Measurements from ENCODE around the gene ESPN.
A peak's percentile ranks its signal among the peaks of the same experiment; 100 is the strongest.
"Not testable (repeated sequence)": the region's sequence is repeated elsewhere in the genome, so short reads cannot be mapped to it uniquely, and the experiment has no call there.

The ESPN gene

DNA sequence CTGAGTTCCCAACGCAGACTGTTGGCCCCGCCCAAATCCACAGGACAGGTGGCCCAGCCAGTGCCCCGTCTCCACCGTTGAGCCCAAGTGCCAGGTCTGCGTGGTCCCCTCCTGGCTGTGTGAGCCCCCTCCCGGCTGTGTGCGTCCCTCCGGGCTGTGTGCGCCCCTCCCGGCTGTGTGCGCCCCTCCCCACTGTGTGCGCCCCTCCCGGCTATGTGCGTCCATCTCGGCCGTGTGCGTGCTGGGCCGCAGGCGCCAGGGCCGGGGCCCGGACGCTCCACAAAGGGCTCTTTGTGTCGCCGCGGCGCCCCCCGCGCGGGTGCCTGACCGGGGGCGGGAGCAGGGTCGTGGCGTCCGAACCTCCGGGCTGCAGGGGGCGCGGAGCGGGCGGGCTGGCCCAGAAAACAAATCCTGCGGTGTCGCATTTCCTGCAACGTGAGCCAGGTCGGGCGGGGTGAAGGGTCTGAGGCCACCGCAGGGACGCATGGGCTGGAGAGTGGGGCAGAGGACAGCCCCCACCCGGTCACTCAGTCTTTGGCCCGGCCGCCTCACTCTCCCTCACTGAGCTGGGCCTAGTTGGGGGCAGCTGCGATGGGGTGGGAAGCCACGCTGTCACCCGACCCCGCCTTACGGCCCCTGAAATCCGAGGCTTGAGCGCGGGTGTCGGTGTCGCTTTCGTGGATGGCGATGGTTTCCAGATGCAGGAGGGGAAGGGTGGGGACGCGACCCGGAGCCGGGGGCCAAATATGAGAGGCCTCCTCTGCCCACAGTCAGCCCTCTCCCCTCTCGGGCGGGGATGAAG is 22.6 kb downstream of the ESPN start:
- DNase-seq (ENCODE audit: low read depth, low spot score): no peak

DNA sequence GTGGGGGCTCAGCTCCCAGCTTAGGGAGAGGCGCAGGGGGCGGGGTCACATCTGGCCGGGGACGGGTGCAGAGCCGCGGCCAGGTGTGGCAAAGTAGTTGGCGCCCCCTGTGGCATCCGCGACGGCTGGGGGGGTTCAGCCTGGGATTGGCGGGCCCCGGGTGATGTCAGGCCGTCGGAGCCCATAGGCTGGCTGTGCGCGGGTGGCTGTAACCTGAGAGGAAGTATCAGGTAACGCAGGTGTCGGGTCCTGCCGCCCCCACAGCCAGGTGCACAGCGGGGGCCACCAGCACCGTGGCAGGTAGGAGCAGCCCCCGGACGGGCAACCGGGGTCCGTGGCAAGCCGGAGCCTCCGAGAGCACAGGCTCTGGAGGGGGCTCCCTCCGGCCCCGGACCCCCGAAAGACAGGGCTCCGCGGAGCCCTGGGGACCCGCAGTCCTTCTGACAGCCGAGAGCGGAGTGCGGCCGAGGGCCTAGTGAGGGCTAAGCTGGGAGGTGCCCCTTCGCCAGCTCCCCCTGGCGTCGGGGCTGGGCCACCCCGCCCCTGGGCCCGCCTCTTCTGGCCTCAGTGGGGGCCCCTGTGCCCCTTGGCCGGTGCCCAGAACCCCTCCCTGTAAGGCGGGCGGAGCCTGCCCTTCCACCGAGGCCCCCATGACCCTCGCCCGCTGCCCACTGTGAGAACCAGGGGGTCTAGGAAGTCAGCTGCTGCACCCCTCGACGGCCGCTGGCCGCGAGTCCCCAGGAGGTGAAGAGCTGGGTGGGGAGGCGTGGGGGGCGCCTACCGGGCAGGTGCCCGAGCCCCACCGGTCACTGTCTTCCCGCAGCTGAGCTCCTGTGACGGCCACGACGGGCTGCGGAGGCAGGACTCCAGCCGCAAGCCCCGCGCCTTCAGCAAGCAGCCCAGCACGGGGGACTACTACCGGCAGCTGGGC is 23.5 kb downstream of the ESPN start:
- DNase-seq (ENCODE audit: low read depth, low spot score): no peak

DNA sequence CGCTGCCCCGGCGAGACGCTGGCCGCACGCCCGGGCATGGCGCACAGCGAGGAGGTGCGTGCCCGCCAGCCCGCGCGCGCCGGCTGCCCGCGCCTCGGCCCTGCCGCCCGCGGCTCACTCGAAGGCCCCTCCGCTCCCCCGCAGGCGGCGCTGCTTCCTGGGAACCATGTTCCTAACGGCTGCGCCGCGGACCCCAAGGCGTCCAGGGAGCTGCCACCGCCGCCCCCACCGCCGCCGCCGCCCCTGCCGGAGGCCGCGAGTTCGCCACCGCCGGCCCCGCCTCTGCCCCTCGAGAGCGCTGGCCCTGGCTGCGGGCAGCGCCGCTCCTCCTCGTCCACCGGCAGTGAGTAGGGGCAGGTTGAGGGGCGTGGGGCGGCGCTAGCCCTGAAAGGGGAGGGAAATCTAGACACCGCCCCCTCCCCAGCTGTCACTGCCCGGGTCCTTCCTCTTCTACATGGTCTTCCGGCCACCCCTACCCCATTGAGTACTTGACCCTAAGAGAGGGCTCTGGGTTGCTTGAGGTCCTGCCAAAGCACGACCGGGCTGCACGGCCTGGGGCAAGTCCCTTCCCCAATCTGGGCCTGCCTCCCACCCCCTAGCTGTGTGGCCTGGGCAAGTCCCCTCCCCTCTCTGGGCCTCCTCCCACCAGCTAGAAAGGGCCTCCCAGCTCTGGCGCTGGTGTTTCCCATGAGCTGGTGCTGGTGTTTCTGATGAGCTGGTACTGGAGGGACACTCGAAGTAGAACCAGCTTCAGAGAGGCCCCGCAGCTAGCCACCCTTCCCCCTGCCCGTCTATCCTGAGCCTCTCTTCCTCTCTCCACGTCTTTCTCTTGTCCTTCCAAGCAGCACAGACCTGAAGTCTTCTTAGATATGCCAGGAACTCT is 24.4 kb downstream of the ESPN start:
- DNase-seq (ENCODE audit: low read depth, low spot score): no peak

DNA sequence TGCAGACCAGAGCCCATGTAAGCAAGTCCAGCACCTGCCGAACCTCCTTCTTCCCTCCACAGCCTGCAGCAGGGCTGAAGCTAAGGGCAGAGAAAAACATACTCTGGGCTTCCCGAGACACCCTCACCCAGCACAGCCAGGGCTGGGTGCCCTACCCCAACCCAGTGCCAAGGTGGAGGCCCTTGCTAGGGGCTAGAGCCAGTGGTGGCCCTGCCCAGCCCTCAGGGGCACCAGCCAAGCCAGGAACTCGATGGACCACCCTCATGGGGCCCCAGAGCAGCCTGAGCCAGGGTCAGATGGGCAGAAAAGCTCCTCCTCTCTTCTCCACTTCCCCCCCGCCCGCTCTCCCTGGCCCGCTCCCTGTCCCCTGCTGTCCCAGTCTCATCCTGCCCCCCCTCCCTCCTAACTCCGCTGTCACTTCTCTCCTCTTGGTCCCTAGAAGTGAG is 25.5 kb downstream of the ESPN start:
- DNase-seq (ENCODE audit: low read depth, low spot score): no peak

DNA sequence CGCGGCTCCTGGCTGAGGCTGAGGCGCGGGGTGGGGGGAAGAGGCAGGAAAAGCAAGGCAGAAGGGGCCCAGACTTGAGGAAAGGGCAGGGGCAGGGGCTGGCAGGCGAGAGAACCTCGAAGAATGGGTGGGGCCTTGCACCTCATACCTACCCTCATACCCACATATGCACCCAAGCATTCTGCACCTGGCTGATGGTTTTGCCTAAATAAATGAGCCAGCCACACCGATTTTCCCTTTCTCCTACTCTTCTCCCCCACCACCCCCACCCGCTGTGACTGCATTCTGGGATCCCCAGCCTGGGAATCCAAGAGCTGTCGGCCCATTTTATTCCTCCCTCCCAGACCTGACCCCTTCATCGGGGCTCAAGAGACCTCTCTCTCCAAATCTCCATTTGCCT is 25.9 kb downstream of the ESPN start:
- DNase-seq (ENCODE audit: low read depth, low spot score): not testable (repeated sequence)

DNA sequence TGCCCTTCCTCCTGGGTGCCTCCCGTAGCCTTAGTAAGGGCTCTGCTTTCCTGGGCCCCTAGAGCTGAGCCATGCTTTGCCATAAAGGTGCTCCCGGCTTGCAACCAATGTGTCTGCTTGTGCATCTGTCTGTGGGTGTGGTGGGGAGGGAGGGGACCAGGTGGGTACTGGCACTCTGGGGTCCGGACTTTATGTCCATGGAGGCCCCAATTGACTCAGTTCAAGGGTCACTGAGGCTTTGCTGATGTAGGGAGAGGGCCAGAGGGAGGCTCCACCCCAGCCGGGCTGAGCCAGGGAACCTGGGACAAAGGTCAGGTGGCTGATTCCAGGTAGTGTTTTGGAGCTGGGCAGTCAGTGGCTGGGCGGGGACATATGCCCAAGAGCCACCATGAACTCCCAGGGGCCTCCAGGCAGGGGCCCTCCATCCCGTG is 26.4 kb downstream of the ESPN start:
- no peak for DNase-seq (ENCODE audit: low read depth, low spot score)

DNA sequence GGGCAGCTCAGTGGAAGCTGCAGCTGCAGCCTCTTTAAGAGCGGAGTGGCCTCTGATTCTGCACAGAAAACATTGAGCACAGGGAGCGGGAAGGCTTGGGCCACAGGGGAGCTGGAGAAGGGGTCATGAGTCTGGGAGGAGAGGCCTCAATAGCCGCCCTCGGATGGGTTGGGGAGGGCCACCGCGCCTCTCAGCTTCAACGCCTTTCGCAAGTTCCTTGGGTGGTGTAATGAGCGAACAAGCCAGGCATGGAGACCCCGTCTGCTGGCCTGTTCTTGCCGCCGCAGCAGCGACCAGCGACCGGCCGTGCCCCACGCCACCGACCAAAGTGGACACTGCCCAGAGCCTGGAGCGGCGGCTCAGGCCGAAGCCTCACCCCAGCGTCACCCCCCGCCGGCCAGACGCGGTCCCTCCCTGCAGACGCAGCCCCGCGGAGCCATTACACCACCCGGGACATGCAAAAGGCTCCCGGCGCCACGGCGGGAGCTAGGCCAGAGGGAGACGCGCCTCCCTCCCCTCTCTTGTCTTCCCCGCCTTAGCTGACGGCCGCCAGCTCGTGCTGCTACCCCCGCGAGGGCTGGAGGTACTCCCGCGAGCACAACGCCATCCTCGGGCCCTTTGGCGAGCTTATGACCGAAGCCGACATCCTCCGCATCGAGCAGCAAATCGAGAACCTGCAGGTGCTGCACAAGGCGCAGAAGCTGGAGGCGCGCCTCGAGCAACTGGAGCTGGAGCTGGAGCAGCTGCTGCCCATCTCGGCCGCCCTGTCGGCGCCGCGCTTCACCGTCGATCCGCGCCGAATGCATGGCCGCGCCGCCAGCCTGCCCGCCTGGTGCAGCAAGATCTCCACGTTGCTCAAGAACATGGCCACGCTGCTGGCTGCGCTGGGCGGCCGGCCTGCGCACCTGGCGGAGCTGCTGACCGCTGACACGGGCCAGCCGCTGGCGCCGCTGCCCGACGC is 29.6 kb downstream of the ESPN start:
- not testable (repeated sequence) for DNase-seq (ENCODE audit: low read depth, low spot score)

DNA sequence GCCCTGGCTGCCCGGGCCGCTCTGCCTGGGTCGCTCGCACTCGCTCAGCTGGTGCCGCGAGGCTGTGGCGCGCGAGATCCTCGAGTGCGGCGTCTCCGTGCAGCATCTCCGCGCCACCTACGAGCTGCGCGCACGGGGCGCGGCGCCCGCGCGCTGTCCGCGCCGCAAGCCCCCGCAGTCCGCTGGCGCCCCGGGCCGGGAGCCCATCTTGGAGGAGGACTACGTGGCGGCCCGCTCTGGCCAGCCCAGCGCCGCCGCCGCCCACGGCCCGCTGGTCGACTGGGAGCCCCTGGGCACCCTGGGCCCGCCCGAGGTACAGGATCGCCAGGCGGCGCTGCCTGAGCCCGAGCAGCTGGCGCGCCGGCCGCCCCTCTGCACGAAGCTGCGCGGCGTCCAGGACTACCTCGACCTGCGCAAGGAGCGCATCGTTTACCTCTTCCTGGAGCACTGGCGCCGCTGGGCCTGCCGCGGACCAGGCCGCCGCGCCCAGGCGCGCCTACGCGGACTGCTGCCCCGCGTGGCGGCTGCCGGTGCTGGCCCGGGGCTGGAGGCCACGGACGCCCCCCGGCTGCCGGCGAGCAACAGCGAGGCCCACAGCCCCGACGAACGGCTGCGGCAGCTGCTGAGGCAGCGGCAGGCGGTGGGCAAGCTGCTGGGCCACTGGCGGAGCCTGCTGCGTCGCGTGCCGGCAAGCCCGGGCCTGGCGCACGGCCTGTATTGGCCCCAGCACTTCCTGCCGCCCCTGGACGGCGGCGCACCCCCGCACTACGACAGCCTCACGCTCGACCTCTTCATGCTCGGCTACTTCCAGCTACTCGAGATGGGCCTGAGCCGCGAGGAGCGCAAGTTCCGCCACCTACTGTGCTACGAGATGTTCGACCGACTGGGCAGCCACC is 30.5 kb downstream of the ESPN start:
- DNase-seq (ENCODE audit: low read depth, low spot score): no peak

DNA sequence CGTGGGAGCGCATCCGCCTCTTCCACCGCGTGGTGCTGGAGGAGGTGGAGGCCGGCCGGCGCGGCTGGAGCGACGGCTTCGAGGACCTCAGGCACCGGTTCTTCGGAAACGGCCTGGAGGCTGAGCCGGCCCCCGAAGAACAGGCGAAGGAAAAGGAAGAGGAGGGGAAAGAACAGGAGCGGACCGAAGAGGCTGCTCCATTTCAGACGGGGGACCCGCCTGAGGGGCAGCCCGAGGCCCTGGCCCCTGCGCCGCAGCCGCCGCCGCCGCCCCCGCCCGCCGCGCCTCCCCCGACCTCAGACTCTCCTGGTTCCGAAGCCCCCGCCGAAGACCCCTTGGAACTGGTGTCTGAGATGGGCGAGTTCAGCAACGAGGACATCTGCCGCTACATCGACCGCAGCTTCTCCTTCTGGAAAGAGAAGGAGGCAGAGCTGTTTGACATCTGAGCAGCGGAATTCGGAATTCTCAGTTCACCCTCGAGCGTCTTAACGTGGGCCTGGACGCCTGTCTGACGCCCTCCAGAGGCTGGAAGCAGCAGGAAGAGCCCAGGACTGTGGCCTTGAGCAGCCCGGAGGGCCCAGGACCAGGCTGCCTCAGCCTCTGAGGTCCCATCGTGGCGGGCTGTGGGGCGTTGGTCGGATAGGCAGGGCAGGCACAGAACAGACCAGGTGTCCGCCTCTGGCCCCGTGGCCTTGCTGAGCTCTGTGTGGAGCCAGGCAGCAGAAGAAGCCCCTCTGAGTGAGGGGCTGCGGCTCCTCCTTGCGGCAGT is 31.4 kb downstream of the ESPN start:
- not testable (repeated sequence) for DNase-seq (ENCODE audit: low read depth, low spot score)

DNA sequence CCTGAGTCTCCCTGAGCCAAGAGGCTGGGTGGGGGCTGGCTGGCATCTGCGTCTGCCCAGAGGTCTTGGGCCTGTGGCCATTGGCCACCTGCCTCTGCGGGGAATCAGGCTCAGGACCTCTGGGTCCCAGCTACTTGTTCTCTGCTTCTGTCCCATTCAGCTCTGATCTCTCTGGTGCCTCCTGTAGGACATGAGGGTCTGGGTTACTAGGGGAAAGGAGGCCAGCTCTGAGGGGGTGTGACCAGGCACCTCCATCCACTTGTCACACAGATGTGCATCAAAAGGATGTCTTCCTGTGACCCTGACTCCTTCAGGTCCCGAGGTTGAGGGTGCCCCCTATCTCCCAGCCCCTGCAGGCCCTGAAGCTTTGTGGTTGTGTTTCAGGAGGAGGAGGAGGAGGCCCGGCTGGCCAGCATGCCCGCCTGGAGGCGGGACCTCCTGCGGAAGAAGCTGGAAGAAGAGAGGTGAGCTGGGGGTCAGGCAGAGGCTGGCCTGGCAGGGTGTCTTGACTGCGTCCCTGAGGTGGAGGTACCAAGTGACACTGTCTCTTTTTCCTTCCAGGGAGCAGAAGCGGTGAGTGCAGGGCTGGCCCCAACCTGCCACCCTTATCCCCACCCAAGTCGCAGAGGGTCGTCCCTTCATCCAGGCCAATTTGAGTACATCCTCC is 32.4 kb downstream of the ESPN start:
- no peak for DNase-seq (ENCODE audit: low read depth, low spot score)

DNA sequence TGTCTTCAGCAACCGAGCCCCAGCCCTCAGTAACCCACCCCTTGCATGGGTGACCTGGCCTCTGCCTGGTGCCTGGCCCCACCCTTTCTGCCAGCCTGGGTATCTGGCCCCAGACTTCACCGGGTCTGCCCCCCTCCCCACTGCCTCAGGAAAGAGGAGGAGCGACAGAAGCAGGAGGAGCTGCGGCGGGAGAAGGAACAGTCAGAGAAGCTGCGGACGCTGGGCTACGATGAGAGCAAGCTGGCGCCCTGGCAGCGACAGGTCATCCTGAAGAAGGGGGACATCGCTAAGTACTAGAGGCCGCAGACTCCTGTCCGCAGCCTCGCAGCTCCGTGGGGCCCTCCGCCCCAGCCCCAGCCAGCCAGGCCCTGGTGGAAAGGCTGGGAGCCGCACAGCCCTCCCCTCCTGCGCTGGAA is 35.3 kb downstream of the ESPN start:
- DNase-seq (ENCODE audit: low read depth, low spot score): no peak

DNA sequence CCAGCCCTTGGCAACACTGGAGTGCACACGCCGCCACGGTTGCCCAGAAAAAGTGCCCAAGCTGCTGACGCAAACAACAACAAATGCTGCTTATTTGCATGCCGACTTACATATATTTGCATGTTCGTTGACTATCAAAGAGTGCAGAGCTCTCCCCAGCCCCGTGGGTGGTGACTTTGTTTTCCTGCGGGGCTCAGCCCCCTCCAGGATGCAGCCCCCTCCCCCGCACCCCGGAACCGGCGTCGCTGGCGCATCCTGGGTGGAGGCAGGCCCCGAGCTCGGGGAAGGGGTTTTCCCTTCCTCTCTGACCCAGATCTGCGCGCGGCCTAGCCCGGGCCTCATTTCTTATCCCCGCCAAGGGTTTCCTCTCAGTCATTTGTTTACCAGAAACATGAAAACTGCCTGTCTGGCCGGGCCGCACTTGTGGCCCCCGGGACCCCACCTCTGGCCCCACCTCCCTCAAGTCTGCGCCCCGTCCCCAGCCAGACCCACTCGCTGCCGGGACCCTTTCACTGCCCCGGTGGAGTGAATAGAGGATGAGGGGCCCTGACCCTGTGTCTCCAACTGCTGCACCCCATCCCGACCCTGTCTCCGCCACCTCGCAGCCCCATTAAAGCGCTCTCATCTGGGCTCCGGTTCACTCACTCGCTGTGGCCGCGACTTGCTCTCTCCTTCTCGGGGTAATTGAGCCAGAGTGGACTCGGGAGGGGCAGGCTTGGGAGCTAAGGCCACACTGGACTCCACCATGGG is 35.9 kb downstream of the ESPN start:
- DNase-seq (ENCODE audit: low read depth, low spot score): peak; percentile 48

DNA sequence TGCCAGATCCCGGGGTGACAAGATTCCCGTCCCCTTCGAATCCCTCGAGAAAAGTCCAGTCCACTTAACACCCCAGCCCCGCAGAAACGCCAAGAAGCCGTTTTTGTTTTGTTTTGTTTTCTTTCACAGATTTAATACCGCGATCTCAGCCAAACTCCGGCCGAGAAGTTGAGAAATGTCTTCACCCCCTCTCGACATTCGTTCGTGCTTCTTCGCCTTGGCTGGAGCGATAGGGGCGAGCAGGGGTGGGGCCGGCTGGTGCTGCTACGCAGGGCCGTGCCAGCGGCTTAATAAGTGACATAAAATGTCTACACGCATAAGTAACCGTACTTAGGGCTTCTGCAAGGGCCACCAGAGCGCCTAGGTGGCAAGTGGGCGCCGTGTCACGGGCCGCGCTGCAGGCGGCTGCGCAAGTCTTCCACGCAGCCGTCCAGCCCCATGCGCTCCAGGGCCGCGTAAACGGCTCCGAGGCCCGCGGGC is 36.5 kb downstream of the ESPN start:
- no peak for DNase-seq (ENCODE audit: low read depth, low spot score)

DNA sequence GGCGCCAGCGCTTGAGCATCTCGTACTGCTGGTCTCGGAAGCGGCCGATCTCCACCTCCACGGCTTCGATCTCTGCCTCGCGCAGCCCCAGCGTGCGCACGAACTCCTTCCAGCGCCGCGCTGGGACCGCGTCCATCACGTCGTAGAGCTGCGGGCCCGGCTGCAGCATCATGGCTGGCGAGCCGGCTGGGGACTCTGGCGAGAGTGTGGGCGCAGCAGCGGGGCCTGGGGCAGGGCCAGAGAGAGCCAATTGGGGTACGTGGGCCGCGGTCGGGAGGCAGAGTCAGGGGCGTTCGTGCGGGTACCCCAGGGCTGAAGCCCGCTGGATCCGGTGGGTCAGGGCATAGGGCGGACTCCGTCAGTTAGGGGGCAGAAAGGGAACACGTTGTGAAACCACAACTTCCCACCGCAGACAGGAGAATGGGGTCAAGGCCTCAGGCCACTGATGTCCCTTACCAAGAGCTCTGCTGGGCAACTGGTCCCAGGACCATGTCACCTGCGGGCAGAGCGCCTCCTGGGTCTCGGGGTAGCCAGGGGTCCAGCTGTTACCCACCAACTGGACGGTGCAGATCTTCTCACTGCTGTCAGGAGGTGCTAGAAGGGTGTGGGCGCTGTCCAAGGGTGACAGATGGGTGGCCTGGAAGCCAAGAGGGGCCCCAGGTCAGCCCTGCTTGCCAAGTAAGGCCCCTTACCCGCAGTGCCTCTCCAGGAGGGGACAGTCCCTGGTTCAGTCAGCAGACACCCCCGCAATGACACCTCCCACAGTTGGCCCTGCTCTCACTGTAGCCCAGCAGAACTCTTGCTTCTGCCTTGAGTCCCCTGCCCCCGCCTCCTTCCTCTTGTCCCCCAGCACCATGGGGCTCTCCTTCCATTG is 37.2 kb downstream of the ESPN start:
- DNase-seq (ENCODE audit: low read depth, low spot score): no peak

DNA sequence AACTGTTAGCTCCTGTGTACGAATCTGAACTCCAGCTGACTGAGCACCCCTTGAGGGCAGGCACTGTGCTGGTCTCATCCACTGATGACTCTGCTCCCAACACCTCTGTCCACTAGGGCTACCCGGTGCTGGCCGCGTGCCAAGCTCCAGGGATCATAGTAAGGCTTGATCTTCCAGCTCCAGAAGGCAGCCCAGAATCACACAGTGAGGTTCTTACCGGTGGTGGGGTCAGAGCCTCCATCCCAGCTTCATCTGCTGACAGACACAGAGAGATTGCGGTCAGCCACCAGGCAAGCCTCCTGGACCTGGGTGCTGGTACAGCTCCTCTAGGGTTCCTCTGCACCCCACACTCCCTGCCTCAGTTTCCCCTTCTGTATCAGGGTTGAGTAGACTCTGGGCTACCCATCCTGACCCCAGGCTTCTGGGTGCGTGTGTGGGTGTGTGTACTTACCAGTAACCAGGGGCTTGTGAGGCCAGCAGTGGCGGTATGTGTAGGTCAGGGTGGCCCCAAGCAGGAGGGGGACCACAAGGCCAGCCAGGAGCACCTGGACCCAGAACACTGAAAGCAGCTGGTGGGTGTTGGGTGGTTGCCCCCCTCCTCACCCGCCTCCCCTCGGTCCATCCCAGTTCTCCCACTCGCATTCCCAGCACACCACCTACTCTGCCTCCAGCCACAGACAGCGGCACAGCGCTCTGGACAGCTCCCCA is 38.0 kb downstream of the ESPN start:
- no peak for DNase-seq (ENCODE audit: low read depth, low spot score)

DNA sequence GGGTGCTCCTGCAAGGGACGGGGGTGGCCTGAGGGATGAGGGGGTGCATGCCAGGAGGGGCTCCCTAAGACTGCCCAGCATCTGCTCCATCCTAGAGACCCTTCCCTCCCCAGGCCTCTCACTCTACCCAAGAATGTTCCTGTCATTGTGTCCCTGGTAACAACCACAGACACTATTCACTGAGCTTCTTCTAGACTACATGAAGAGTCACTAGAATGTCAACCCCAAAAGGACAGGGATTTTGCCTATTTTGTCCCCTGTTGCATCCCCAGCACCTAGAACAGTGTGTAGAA is 38.5 kb downstream of the ESPN start:
- DNase-seq (ENCODE audit: low read depth, low spot score): no peak
